ENCODE results near the gene TENM4. TPM values are rescaled to one million over a fixed set of nuclear protein-coding genes. Genes with fewer than 3 reads are reported as not detected.

TENM4 gene
- total RNA-seq, 2 experiments from 2014 or later = not detected

- Mint-ChIP-seq H3K27me3 (peaks cover 12% of the 10 kb centered on the region), H3K4me1 (no peaks in the 10 kb centered on the region), H3K4me3 (no peak overlapping the region), H3K9me3 (no peaks in the 10 kb centered on the region), H3K27ac (no peak overlapping the region), H3K36me3 (no peaks in the 10 kb centered on the region)
- ATAC-seq (ENCODE audit: low read depth) (no peak), DNase-seq (no peak)
- POLR2A ChIA-PET = no interaction called here
Observed at GRCh38 chr11:78664636-78665035, 776.2 kb downstream of the TENM4 start.

GRCh38 chr11:78662811-78663210 is 778.0 kb downstream of the TENM4 start:
- Mint-ChIP-seq H3K27me3 (peaks cover 10% of the 10 kb centered on the region), H3K4me3 (no peak overlapping the region), H3K27ac (no peak overlapping the region), H3K36me3 (no peaks in the 10 kb centered on the region), H3K9me3 (no peaks in the 10 kb centered on the region), H3K4me1 (no peaks in the 10 kb centered on the region)
- DNase-seq = no peak
- no peak for ATAC-seq (ENCODE audit: low read depth)
- POLR2A ChIA-PET = no interaction called here

GRCh38 chr11:78660471-78660870 is 780.4 kb downstream of the TENM4 start:
- POLR2A ChIA-PET = no interaction called here
- H3K4me1 Mint-ChIP-seq = no peaks in the 10 kb centered on the region
- no peaks in the 10 kb centered on the region for H3K36me3 Mint-ChIP-seq
- H3K27ac Mint-ChIP-seq = no peak overlapping the region
- no peak for ATAC-seq (ENCODE audit: low read depth)
- no peak for DNase-seq
- peaks cover 10% of the 10 kb centered on the region for H3K27me3 Mint-ChIP-seq
- no peaks in the 10 kb centered on the region for H3K9me3 Mint-ChIP-seq
- no peak overlapping the region for H3K4me3 Mint-ChIP-seq

GRCh38 chr11:78659326-78660270 is 781.2 kb downstream of the TENM4 start:
- DNase-seq (no peak), ATAC-seq (ENCODE audit: low read depth) (no peak)
- no peaks in the 10 kb centered on the region for H3K9me3 Mint-ChIP-seq
- no peaks in the 10 kb centered on the region for H3K36me3 Mint-ChIP-seq
- no peak overlapping the region for H3K27ac Mint-ChIP-seq
- POLR2A ChIA-PET = no interaction called here
- no peak overlapping the region for H3K4me3 Mint-ChIP-seq
- no peaks in the 10 kb centered on the region for H3K4me1 Mint-ChIP-seq
- H3K27me3 Mint-ChIP-seq = peaks cover 10% of the 10 kb centered on the region

GRCh38 chr11:78657968-78658839 is 782.6 kb downstream of the TENM4 start:
- Mint-ChIP-seq H3K27ac (no peak overlapping the region), H3K4me1 (no peaks in the 10 kb centered on the region), H3K27me3 (peaks cover 10% of the 10 kb centered on the region), H3K9me3 (no peaks in the 10 kb centered on the region), H3K4me3 (no peak overlapping the region), H3K36me3 (no peaks in the 10 kb centered on the region)
- POLR2A ChIA-PET = no interaction called here
- ATAC-seq (ENCODE audit: low read depth) (no peak), DNase-seq (no peak)

- no peak overlapping the region for H3K4me3 Mint-ChIP-seq
- no peak for ATAC-seq (ENCODE audit: low read depth)
- no peaks in the 10 kb centered on the region for H3K4me1 Mint-ChIP-seq
- H3K27me3 Mint-ChIP-seq = peaks cover 6% of the 10 kb centered on the region
- DNase-seq = no peak
- H3K36me3 Mint-ChIP-seq = no peaks in the 10 kb centered on the region
- H3K9me3 Mint-ChIP-seq = no peaks in the 10 kb centered on the region
- POLR2A ChIA-PET = no interaction called here
- H3K27ac Mint-ChIP-seq = no peak overlapping the region
Observed at GRCh38 chr11:78657441-78657840, 783.4 kb downstream of the TENM4 start.

- no peaks in the 10 kb centered on the region for H3K4me1 Mint-ChIP-seq
- peaks cover 3% of the 10 kb centered on the region for H3K27me3 Mint-ChIP-seq
- H3K27ac Mint-ChIP-seq = no peak overlapping the region
- POLR2A ChIA-PET = no interaction called here
- no peaks in the 10 kb centered on the region for H3K36me3 Mint-ChIP-seq
- H3K4me3 Mint-ChIP-seq = no peak overlapping the region
- no peak for DNase-seq
- H3K9me3 Mint-ChIP-seq = no peaks in the 10 kb centered on the region
- ATAC-seq (ENCODE audit: low read depth) = no peak
Observed at GRCh38 chr11:78656984-78657383, 783.8 kb downstream of the TENM4 start.

GRCh38 chr11:78656327-78656726 is 784.5 kb downstream of the TENM4 start:
- H3K27ac Mint-ChIP-seq = no peak overlapping the region
- H3K27me3 Mint-ChIP-seq = peaks cover 2% of the 10 kb centered on the region
- ATAC-seq (ENCODE audit: low read depth) = no peak
- no peaks in the 10 kb centered on the region for H3K36me3 Mint-ChIP-seq
- no peaks in the 10 kb centered on the region for H3K4me1 Mint-ChIP-seq
- POLR2A ChIA-PET = no interaction called here
- no peak for DNase-seq
- no peaks in the 10 kb centered on the region for H3K9me3 Mint-ChIP-seq
- no peak overlapping the region for H3K4me3 Mint-ChIP-seq

- Mint-ChIP-seq H3K9me3 (no peaks in the 10 kb centered on the region), H3K36me3 (no peaks in the 10 kb centered on the region), H3K4me1 (no peaks in the 10 kb centered on the region), H3K27ac (no peak overlapping the region), H3K27me3 (peaks cover 2% of the 10 kb centered on the region), H3K4me3 (no peak overlapping the region)
- POLR2A ChIA-PET = no interaction called here
- ATAC-seq (ENCODE audit: low read depth) = no peak
- DNase-seq = no peak
Observed at GRCh38 chr11:78655561-78655960, 785.3 kb downstream of the TENM4 start.

- Mint-ChIP-seq H3K4me3 (no peak overlapping the region), H3K9me3 (no peaks in the 10 kb centered on the region), H3K36me3 (no peaks in the 10 kb centered on the region), H3K27me3 (peaks cover 2% of the 10 kb centered on the region), H3K4me1 (no peaks in the 10 kb centered on the region), H3K27ac (no peak overlapping the region)
- no peak for DNase-seq
- no peak for ATAC-seq (ENCODE audit: low read depth)
- POLR2A ChIA-PET = no interaction called here
Observed at GRCh38 chr11:78654866-78655265, 786.0 kb downstream of the TENM4 start.

GRCh38 chr11:78654071-78654470 is 786.8 kb downstream of the TENM4 start:
- no peaks in the 10 kb centered on the region for H3K9me3 Mint-ChIP-seq
- DNase-seq (no peak), ATAC-seq (ENCODE audit: low read depth) (no peak)
- no peaks in the 10 kb centered on the region for H3K36me3 Mint-ChIP-seq
- POLR2A ChIA-PET = no interaction called here
- no peaks in the 10 kb centered on the region for H3K27me3 Mint-ChIP-seq
- H3K4me3 Mint-ChIP-seq = no peak overlapping the region
- no peak overlapping the region for H3K27ac Mint-ChIP-seq
- no peaks in the 10 kb centered on the region for H3K4me1 Mint-ChIP-seq

GRCh38 chr11:78653294-78653909 is 787.4 kb downstream of the TENM4 start:
- Mint-ChIP-seq H3K4me1 (no peaks in the 10 kb centered on the region), H3K36me3 (no peaks in the 10 kb centered on the region), H3K4me3 (no peak overlapping the region), H3K27me3 (no peaks in the 10 kb centered on the region), H3K9me3 (no peaks in the 10 kb centered on the region), H3K27ac (no peak overlapping the region)
- no peak for ATAC-seq (ENCODE audit: low read depth)
- POLR2A ChIA-PET = no interaction called here
- no peak for DNase-seq

GRCh38 chr11:78652843-78653239 is 788.0 kb downstream of the TENM4 start:
- Mint-ChIP-seq H3K27me3 (no peaks in the 10 kb centered on the region), H3K27ac (no peak overlapping the region), H3K4me3 (no peak overlapping the region), H3K4me1 (no peaks in the 10 kb centered on the region), H3K36me3 (no peaks in the 10 kb centered on the region), H3K9me3 (no peaks in the 10 kb centered on the region)
- no peak for ATAC-seq (ENCODE audit: low read depth)
- POLR2A ChIA-PET = no interaction called here
- no peak for DNase-seq
